ENCODE data around the gene PAFAH1B2.
A peak's percentile ranks its signal among the peaks of the same experiment; 100 is the strongest.
"Not testable (repeated sequence)": the region's sequence is repeated elsewhere in the genome, so short reads cannot be mapped to it uniquely, and the experiment has no call there.

Gene PAFAH1B2

DNA sequence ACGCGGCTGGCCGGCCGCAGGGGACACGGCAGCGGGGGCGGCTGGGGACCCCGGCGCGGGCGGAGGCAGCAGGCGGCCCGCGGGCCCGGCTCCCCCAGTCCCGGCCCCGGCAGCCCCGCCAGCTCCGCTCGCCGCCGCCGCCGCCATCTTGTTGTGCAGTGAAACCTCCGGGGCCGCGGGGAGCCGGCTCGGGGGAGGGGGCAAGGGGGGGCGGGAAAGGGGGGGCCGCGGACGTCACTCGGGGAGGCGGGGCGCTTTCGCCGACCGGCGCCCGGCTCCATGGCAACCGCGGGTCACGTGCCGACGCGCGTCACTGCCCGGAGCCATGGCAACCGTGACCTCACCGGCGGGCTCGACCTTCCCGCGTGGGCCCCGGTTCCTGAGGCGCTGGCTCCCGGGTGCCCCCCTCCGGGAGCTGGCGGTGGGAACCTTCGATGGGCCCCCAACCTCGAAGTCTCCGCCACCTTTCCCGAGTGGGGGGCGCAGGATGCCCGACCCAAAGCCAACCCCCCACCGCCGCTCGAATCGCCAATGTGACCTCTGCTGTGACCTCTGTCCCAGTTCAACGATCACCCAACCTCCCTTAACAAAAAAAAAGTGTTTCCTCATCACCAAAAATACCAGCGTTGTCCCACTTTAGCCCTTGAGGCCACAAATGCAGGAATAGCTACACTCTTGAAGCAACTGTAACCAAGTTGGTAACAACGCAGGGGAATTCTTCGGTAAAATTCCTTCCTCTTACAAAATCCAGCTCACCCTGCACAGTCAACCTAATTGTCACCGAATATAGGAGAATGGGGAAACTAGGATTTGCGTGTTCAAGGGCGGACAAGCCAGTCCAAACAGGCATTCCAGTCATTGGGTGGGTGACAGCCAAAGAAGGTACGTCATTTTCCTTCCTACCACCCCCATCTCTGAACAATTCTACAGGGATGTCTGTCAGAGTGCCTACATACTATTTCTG, 45.5 kb upstream of the PAFAH1B2 start, which contains the start of gene SIK3:
Gene SIK3 (minus strand): TSS at position 160 of the 964 bp plus-strand sequence. CDS start 13 bp downstream, at position 147.
- Histone ChIP-seq H3K27me3 (no peaks in the 10 kb centered on the region), H3K4me1 (peaks cover 39 to 53% (median 48%) of the 10 kb centered on the region in 10 experiments), H3K4me2 (peak within 1 kb of the TSS; percentile 86 to 96 (median 93)), H4K20me1 (peaks cover 25 to 44% (median 36%) of the 10 kb centered on the region in 11 experiments), H3K9me3 (replicated peaks in 1 of 11) (no peaks in the 10 kb centered on the region), H3K9ac (peak within 1 kb of the TSS; percentile 92 to 100 (median 96)), H3K27ac (peak within 1 kb of the TSS; percentile 88 to 99 (median 95)), H3K4me3 (peak within 1 kb of the TSS; percentile 85 to 95 (median 92)), H3K36me3 (no peaks in the 10 kb centered on the region)
- no peak for TF ChIP-seq Cebpa-rat (IDR thresholded peaks at IDR 0.05)

DNA sequence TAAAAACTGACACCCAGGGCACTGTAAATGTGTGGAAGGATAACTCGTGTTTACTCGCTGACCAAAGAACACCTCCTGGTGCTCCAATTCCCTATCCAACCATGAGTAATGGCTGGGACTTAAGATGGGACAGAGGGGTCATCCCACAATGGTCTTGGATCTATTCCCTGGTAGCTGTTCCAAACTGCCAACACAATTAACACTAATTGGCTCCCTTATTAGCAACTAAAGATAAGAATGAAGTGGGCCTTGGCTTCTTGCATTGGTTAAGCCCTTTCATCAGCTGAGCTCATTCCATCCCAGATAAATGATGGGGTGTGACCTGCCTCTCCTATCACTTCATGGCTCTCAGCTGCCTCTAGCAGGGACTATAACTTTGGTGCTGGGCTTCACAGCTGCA, 44.4 kb upstream of the PAFAH1B2 start:
- Histone ChIP-seq H3K27ac (peak overlapping the region in 10 of 11 experiments; percentile 88 to 99 (median 95); a peak in 16 of 22 replicates), H4K20me1 (peaks cover 14 to 32% (median 25%) of the 10 kb centered on the region in 11 experiments; a peak in 21 of 22 replicates)

DNA sequence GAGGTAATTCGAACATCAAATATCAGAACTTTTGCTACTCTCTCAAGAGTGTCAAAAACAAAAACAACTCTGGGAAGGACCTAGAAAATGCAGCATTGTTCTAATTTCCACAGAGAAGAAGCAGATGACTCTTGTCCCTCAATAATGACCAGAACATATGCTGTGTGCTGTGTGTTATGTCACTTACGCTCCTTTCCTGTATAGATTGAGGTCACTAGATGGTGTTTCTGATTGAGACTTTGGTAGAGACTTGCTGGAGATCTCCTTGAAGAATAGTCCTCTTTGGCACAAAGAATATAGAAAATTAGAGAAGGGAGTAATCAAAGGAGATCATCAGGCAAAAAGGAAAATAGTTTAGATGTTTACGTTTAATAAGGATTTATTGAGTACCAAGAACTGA, 43.5 kb upstream of the PAFAH1B2 start:
- Histone ChIP-seq H3K4me2 (peak overlapping the region in 3 of 11 experiments; percentile 82 to 89 (median 86); a peak in 2 of 22 replicates), H3K4me3 (no peak overlapping the region), H3K27me3 (no peaks in the 10 kb centered on the region), H3K36me3 (no peaks in the 10 kb centered on the region), H3K4me1 (peaks cover 21 to 39% (median 34%) of the 10 kb centered on the region in 10 experiments), H3K27ac (no peak overlapping the region), H3K9me3 (replicated peaks in 1 of 11) (no peaks in the 10 kb centered on the region), H3K9ac (no peak overlapping the region), H4K20me1 (peaks cover 5 to 24% (median 16%) of the 10 kb centered on the region in 11 experiments; a peak in 21 of 22 replicates)
- TF ChIP-seq Cebpa-rat (IDR thresholded peaks at IDR 0.05), result no peak

More for the DNA sequence above, 44.4 kb upstream of the PAFAH1B2 start:
- Histone ChIP-seq H3K4me1 (peaks cover 29 to 48% (median 43%) of the 10 kb centered on the region in 10 experiments), H3K4me2 (peak overlapping the region; percentile 77 to 93 (median 86)), H3K36me3 (no peaks in the 10 kb centered on the region), H3K9me3 (replicated peaks in 1 of 11) (no peaks in the 10 kb centered on the region), H3K27me3 (no peaks in the 10 kb centered on the region), H3K9ac (peak overlapping the region in 4 of 11 experiments; percentile 95 to 100 (median 96); a peak in 3 of 22 replicates), H3K4me3 (peak overlapping the region in 3 of 10 experiments; percentile 91 to 93 (median 92); a peak in 2 of 20 replicates)
- no peak for TF ChIP-seq Cebpa-rat (IDR thresholded peaks at IDR 0.05)

DNA sequence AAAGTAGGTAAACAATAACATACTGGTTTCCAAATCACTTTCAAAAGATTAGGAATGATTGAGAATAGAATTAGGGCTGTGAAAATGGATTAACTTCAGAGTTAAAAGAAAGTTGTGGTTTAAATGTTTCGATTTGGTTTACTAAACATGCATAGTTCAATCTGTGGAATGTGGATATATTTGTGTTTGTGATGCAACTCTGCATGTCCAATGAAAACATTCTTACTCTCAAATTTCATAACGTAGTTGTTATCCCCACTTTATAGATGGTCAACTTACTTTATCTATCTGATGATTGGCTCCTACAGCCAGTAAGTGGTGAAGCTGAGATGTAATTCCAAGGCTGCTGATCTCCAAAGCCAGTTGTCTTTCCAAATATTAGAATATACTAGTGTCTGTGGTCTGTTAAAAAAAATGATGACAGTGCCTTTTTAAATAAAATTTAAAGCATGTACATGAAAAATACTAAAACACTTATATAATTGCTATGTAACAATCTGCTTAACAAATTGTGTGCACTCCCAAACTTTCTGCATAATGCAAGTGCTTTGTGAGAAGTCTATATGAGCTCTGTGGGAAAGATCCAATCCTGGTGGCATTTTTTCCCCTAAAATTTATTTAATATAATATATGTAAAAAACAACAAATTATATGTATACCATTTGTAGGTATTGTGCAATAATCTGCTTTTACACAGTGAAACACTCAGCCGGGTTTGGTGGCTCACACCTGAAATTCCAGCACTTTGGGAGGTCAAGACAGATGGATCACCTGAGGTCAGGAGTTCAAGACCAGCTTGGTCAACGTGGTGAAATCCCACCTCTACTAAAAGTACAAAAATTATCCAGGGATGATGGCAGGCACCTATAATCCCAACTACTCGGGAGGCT, 36.1 kb upstream of the PAFAH1B2 start:
- peaks cover 0 to 23% (median 13%) of the 10 kb centered on the region in 11 experiments; a peak in 14 of 22 replicates for H3K9me3 ChIP-seq (replicated peaks in 1 of 11)
- H3K9ac ChIP-seq, result no peak overlapping the region
- no peak overlapping the region for H3K27ac ChIP-seq

GRCh38 chr11:117110294-117110950, 33.7 kb upstream of the PAFAH1B2 start:
- Histone ChIP-seq H3K27ac (no peak overlapping the region), H3K4me1 (no peaks in the 10 kb centered on the region), H3K36me3 (no peaks in the 10 kb centered on the region), H3K9me3 (replicated peaks in 1 of 11) (peaks cover 0 to 23% (median 13%) of the 10 kb centered on the region in 11 experiments; a peak in 14 of 22 replicates), H3K27me3 (no peaks in the 10 kb centered on the region), H3K9ac (no peak overlapping the region), H4K20me1 (no peaks in the 10 kb centered on the region), H3K4me2 (no peak overlapping the region), H3K4me3 (no peak overlapping the region)
- TF ChIP-seq Cebpa-rat (IDR thresholded peaks at IDR 0.05), result no peak

More for the DNA sequence above, 36.1 kb upstream of the PAFAH1B2 start:
- no peaks in the 10 kb centered on the region for H3K36me3 ChIP-seq
- H3K4me3 ChIP-seq, result no peak overlapping the region
- H3K27me3 ChIP-seq, result no peaks in the 10 kb centered on the region
- H4K20me1 ChIP-seq, result no peaks in the 10 kb centered on the region
- H3K4me2 ChIP-seq, result no peak overlapping the region
- TF ChIP-seq Cebpa-rat (IDR thresholded peaks at IDR 0.05), result peak in 7 of 11 experiments; percentile 29 to 89 (median 61); a peak in 11 of 22 replicates
- H3K4me1 ChIP-seq, result no peaks in the 10 kb centered on the region

DNA sequence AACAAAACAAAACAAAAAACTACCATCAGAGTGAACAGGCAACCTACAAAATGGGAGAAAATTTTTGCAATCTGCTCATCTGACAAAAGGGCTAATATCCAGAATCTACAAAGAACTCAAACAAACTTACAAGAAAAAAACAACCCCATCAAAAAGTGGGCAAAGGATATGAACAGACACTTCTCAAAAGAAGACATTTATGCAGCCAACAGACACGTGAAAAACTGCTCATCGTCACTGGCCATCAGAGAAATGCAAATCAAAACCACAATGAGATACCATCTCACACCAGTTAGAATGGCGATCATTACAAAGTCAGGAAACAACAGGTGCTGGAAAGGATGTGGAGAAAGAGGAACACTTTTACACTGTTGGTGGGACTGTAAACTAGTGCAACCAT, 31.6 kb upstream of the PAFAH1B2 start:
- not testable (repeated sequence) for H3K9ac ChIP-seq, H3K36me3 ChIP-seq, H3K27me3 ChIP-seq, H3K4me2 ChIP-seq, H4K20me1 ChIP-seq, H3K4me1 ChIP-seq, H3K4me3 ChIP-seq, H3K27ac ChIP-seq
- peaks cover 0 to 23% (median 13%) of the 10 kb centered on the region in 11 experiments; a peak in 14 of 22 replicates for H3K9me3 ChIP-seq (replicated peaks in 1 of 11)

- not testable (repeated sequence) for H3K4me1 ChIP-seq, H3K27me3 ChIP-seq, H4K20me1 ChIP-seq, H3K4me2 ChIP-seq, H3K4me3 ChIP-seq, H3K36me3 ChIP-seq, H3K27ac ChIP-seq, H3K9ac ChIP-seq
- peaks cover 0 to 23% (median 13%) of the 10 kb centered on the region in 11 experiments; a peak in 14 of 22 replicates for H3K9me3 ChIP-seq (replicated peaks in 1 of 11)
Measured at GRCh38 chr11:117112939-117113338, 31.1 kb upstream of the PAFAH1B2 start.

DNA sequence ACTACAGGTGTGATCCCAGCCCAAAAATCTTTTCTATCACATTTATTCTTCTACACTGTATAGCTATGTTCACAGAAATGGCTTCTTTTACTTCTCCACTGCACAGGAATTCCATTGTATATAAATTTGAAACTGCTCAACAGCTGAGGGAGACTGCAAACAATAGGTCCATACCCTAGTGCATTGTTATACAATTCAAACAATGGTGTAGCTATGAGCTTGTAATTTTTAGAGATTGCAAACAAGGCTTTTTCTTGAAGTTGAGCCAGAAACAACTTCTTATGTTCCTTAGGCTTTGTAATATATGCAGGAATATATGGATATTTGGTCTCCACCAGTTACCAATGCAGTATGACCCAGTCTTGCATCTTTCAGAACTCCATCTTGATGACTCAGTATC, 26.4 kb upstream of the PAFAH1B2 start:
- Histone ChIP-seq H3K27me3 (no peaks in the 10 kb centered on the region), H3K4me2 (no peak overlapping the region), H3K9ac (no peak overlapping the region), H3K9me3 (replicated peaks in 1 of 11) (no peaks in the 10 kb centered on the region), H4K20me1 (no peaks in the 10 kb centered on the region), H3K27ac (no peak overlapping the region), H3K4me1 (no peaks in the 10 kb centered on the region), H3K4me3 (no peak overlapping the region), H3K36me3 (no peaks in the 10 kb centered on the region)
- no peak for TF ChIP-seq Cebpa-rat (IDR thresholded peaks at IDR 0.05)
